ENCODE results near the gene VSX2. TPM values are rescaled to one million over a fixed set of nuclear protein-coding genes. Genes with fewer than 3 reads are reported as not detected.

Gene VSX2
- total and polyA plus RNA-seq, 2 of the 13 experiments (the other 11 are each of a cell fraction or from before 2014, with no cell fraction given), result 0.05 TPM; not detected in 1

- TF ChIP-seq ESRRA (CRISPR knock-in tag; IDR thresholded peaks at IDR 0.05; ENCODE audit: low read depth) (no peak), ZNF570 (CRISPR knock-in tag; IDR thresholded peaks at IDR 0.05; ENCODE audit: borderline replicate concordance) (no peak), ZNF550 (CRISPR knock-in tag; IDR thresholded peaks at IDR 0.05; ENCODE audit: borderline replicate concordance) (no peak), ZNF556 (CRISPR knock-in tag; IDR thresholded peaks at IDR 0.05; ENCODE audit: borderline replicate concordance) (no peak), ZFP90 (CRISPR knock-in tag; IDR thresholded peaks at IDR 0.05; ENCODE audit: borderline replicate concordance) (no peak), ZNF275 (CRISPR knock-in tag; IDR thresholded peaks at IDR 0.05; ENCODE audit: borderline replicate concordance) (no peak)
- TF ChIP-seq, protein P1, sequence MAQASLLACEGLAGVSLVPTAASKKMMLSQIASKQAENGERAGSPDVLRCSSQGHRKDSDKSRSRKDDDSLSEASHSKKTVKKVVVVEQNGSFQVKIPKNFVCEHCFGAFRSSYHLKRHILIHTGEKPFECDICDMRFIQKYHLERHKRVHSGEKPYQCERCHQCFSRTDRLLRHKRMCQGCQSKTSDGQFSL (CRISPR knock-in tag; IDR thresholded peaks at IDR 0.05), result no peak
- H3K4me1 ChIP-seq (ENCODE audit: insufficient read depth, low read length), result peaks cover 22% of the 10 kb centered on the region
- intact Hi-C loops (cut with micrococcal nuclease; ENCODE audit: unreplicated experiment) (no loop called here), in situ Hi-C loops (cut with HindIII; ENCODE audit: extremely low pct_ligation_motif_present, low pct_unique_long_range_greater_than_20kb) (no loop called here)
- H3K9ac ChIP-seq (ENCODE audit: insufficient read depth, low read depth, low read length), result no peak overlapping the region
- ATAC-seq, result no peak
- no peaks in the 10 kb centered on the region for H4K20me1 ChIP-seq (ENCODE audit: insufficient read depth, low read length)
- H3K4me3 ChIP-seq (replicated peaks in 1 of 3; ENCODE audit: insufficient read depth in 1 of 3, low read depth in 2 of 3, low read length in 3 of 3), result no peak overlapping the region
- no peak for DNase-seq (ENCODE audit: low spot score)
- 23% methylated on average over 4 of the region's 4 CpGs for WGBS (ENCODE audit: low lambda C conversion rate)
- H3K79me2 ChIP-seq (ENCODE audit: insufficient read depth, low read length), result no peaks in the 10 kb centered on the region
- no TSS peak for BruUV-seq (replicated peaks)
- H3K4me2 ChIP-seq (ENCODE audit: low read depth, low read length), result no peak overlapping the region
- no peaks in the 10 kb centered on the region for H3K36me3 ChIP-seq (replicated peaks in 1 of 2; ENCODE audit: control insufficient read depth in 1 of 2, insufficient read depth in 2 of 2, low read length in 2 of 2)
- no peak overlapping the region for H2AFZ ChIP-seq (ENCODE audit: low read length)
- no peaks in the 10 kb centered on the region for H3K9me3 ChIP-seq (ENCODE audit: low read length)
- H3K27me3 ChIP-seq (ENCODE audit: control insufficient read depth in 1 of 2, insufficient read depth in 2 of 2, low read length in 2 of 2), result peaks cover 12 to 61% of the 10 kb centered on the region in 2 experiments; a peak in 4 of 5 replicates
- CTCF ChIA-PET (ENCODE audit: low intra/inter-chr PET ratio, low total read pairs), result no interaction called here
- POLR2A ChIA-PET, result no interaction called here
- FAIRE-seq, result no peak
- no peak overlapping the region for H3K27ac ChIP-seq (ENCODE audit: extremely low read length, insufficient read depth, low read length)
These were observed 22.0 kb downstream of the VSX2 start for GRCh38 chr14:74261288-74261687.

GRCh38 chr14:74262076-74262475 lies 22.8 kb downstream of the VSX2 start:
- FAIRE-seq (no peak), DNase-seq (ENCODE audit: low spot score) (no peak), ATAC-seq (no peak)
- peaks cover 16% of the 10 kb centered on the region; the same call in 1 of the 2 replicates for H3K4me1 ChIP-seq (ENCODE audit: insufficient read depth, low read length)
- intact Hi-C loops (cut with micrococcal nuclease; ENCODE audit: unreplicated experiment) (no loop called here), in situ Hi-C loops (cut with HindIII; ENCODE audit: extremely low pct_ligation_motif_present, low pct_unique_long_range_greater_than_20kb) (no loop called here)
- H3K27me3 ChIP-seq (ENCODE audit: control insufficient read depth in 1 of 2, insufficient read depth in 2 of 2, low read length in 2 of 2), result peaks cover 12 to 63% of the 10 kb centered on the region in 2 experiments; a peak in 4 of 5 replicates
- 33% methylated on average over 8 of the region's 9 CpGs for WGBS (ENCODE audit: low lambda C conversion rate)
- no peak overlapping the region for H3K9ac ChIP-seq (ENCODE audit: insufficient read depth, low read depth, low read length)
- H3K9me3 ChIP-seq (ENCODE audit: low read length), result no peaks in the 10 kb centered on the region
- CTCF ChIA-PET (ENCODE audit: low intra/inter-chr PET ratio, low total read pairs), result no interaction called here
- H2AFZ ChIP-seq (ENCODE audit: low read length), result no peak overlapping the region
- no peak overlapping the region for H3K27ac ChIP-seq (ENCODE audit: extremely low read length, insufficient read depth, low read length)
- no peak overlapping the region for H3K4me3 ChIP-seq (replicated peaks in 1 of 3; ENCODE audit: insufficient read depth in 1 of 3, low read depth in 2 of 3, low read length in 3 of 3)
- H3K4me2 ChIP-seq (ENCODE audit: low read depth, low read length), result no peak overlapping the region
- no peaks in the 10 kb centered on the region for H3K36me3 ChIP-seq (replicated peaks in 1 of 2; ENCODE audit: control insufficient read depth in 1 of 2, insufficient read depth in 2 of 2, low read length in 2 of 2)
- H3K79me2 ChIP-seq (ENCODE audit: insufficient read depth, low read length), result no peaks in the 10 kb centered on the region
- POLR2A ChIA-PET, result no interaction called here
- BruUV-seq (replicated peaks), result no TSS peak
- H4K20me1 ChIP-seq (ENCODE audit: insufficient read depth, low read length), result no peaks in the 10 kb centered on the region
- TF ChIP-seq ZNF350 (CRISPR knock-in tag; IDR thresholded peaks at IDR 0.05; ENCODE audit: borderline replicate concordance, low read depth) (no peak), ZNF790 (CRISPR knock-in tag; IDR thresholded peaks at IDR 0.05; ENCODE audit: borderline replicate concordance) (no peak), MAZ (IDR thresholded peaks at IDR 0.05; ENCODE audit: borderline replicate concordance, low read depth, low read length) (no peak), MAZ (CRISPR knock-in tag; IDR thresholded peaks at IDR 0.05; ENCODE audit: low read depth) (no peak), RFXAP (CRISPR knock-in tag; IDR thresholded peaks at IDR 0.05; ENCODE audit: borderline replicate concordance) (no peak), RBFOX2 (IDR thresholded peaks at IDR 0.05; ENCODE audit: low read depth, low read length) (no peak)
- TF ChIP-seq, protein P2, sequence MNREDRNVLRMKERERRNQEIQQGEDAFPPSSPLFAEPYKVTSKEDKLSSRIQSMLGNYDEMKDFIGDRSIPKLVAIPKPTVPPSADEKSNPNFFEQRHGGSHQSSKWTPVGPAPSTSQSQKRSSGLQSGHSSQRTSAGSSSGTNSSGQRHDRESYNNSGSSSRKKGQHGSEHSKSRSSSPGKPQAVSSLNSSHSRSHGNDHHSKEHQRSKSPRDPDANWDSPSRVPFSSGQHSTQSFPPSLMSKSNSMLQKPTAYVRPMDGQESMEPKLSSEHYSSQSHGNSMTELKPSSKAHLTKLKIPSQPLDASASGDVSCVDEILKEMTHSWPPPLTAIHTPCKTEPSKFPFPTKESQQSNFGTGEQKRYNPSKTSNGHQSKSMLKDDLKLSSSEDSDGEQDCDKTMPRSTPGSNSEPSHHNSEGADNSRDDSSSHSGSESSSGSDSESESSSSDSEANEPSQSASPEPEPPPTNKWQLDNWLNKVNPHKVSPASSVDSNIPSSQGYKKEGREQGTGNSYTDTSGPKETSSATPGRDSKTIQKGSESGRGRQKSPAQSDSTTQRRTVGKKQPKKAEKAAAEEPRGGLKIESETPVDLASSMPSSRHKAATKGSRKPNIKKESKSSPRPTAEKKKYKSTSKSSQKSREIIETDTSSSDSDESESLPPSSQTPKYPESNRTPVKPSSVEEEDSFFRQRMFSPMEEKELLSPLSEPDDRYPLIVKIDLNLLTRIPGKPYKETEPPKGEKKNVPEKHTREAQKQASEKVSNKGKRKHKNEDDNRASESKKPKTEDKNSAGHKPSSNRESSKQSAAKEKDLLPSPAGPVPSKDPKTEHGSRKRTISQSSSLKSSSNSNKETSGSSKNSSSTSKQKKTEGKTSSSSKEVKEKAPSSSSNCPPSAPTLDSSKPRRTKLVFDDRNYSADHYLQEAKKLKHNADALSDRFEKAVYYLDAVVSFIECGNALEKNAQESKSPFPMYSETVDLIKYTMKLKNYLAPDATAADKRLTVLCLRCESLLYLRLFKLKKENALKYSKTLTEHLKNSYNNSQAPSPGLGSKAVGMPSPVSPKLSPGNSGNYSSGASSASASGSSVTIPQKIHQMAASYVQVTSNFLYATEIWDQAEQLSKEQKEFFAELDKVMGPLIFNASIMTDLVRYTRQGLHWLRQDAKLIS (CRISPR knock-in tag; IDR thresholded peaks at IDR 0.05), result no peak

All from HepG2 (cell line).